ENCODE data around the gene PSMB11.

The PSMB11 gene

GRCh38 chr14:23043754-23044153 lies 1.7 kb downstream of the PSMB11 start:
- no peak for DNase-seq (ENCODE audit: low spot score)

DNA sequence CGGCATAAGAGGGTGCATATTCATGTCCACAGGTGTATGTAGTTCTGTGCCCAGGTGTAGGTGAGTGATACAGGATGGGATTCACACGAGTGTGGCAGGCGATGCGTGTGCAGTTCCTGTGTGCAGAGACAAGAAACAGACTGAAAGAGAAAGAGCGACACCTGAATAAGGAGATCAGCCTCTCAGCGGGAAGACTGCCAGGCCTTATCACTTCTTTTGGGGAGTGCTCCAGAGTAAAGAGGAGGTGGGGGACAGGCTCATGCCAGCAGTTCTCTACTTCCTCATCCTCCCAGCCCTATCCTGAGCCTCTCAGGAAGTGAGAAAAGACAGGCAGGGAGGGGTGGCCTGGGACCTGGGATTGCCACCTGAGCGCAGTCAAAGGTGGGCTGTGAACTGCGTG lies 2.8 kb downstream of the PSMB11 start:
- DNase-seq (ENCODE audit: low spot score), result no peak

DNA sequence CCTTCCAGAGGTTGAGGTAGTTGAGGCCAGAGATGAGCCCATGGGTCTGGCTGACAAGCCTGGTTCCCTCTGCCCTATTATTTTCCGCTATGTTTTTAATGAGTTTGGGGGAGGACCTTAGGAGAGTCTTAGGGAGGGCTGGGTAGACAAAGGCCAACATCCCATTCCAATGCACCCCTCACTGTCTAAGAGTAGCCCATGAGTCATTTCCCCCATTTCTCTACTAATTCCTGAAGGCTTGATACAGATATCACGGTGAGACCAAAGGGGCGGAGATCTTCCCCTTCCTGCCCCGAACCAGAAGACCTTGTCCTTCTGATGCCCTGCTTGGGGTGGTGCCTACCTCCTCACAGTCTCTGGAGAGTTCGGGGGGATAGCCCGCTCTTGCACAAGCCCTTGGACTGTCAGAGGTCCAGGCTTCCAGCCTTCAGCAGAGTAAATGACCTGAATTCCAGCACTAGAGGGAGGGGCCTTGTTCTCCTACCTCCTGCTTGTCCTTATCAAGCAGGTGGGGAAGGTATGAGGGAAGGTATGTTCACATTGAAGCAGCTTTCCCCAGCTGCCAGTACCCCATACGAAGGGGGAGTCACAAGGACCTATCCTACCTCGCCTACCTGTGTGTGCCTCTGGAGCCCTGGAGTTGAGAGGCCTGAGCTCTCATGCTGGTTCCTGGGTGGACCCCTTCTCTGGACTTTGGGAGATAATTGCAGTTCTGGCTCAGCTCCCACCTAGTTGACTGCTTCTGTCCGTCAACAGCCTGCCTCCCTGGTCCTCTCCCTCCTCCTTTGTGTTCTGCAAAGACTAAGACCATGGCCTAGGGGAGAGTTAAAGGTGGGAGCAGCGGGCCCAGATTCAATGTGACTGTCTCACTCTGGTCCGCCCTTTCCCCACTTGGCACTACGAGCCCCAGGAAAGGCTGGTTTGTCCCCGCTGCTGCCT lies 3.7 kb downstream of the PSMB11 start:
- DNase-seq (ENCODE audit: low spot score), result no peak

GRCh38 chr14:23047034-23047634 lies 5.1 kb downstream of the PSMB11 start:
- no peak for DNase-seq (ENCODE audit: low spot score)

- no peak for DNase-seq (ENCODE audit: low spot score)
These were observed 6.0 kb downstream of the PSMB11 start for GRCh38 chr14:23047751-23048693.

DNA sequence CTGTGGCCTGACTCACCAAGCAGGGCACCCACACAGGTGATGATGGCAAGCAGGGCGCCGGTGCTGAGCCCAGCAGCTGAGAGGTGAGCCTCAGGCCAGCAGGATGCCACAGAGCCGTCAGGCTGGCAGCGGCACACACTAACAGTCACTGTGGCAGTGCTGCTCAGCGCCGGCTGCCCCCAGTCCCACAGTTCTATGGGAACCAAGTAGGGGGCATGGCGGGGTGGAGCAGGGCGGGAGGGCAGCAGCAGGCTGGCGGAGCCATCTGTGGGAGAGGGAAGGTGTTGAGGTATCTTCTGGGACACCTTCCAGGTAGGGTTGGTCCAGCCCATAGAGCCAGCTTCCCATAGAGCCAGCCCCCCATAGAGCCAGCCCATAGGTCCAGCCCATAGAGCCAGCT lies 7.0 kb downstream of the PSMB11 start:
- no peak for DNase-seq (ENCODE audit: low spot score)

- DNase-seq (ENCODE audit: low spot score), result no peak
These were observed 9.4 kb downstream of the PSMB11 start for GRCh38 chr14:23051141-23052057.

DNA sequence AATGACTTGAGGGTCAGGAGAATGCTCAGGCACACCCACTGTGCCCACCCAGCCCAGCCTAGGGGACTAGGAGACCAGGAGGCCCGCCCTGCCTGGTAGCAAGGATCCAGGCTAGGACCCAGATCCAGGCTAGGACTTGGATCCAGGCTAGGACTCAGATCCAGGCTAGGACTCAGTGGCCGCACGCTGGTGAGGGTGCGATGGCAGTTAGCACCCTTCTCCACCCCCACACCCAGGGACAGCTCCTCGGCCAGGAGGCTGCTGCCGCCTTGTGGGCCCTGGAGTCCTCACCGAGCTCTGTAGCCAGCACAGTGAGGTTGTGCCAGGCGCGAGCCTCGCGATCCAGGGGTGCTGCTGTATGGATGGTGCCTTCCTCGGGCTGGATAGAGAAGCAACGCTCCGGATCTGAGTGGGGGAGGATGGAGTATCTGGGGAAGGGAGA lies 10.2 kb downstream of the PSMB11 start:
- no peak for DNase-seq (ENCODE audit: low spot score)

DNA sequence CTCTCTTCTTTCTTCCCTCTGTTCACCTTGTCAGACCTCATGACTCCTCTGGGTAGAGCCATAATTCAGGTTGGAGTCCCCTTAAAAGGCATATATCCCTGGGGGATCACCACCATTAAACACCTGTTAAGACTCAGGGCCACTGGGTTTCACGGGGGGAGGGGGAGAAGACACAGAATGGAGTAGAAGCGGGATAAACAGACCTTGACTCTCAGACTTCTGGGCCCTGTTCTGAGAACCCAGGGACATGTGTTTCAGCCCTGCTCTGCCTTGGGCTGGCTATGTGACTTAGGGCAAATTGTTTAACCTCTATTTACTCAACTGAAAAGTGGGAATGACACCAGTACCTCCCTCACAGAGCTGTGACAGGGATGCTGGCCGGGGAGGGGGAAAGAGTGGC lies 10.7 kb downstream of the PSMB11 start:
- no peak for DNase-seq (ENCODE audit: low spot score)

GRCh38 chr14:23053426-23053825 lies 11.4 kb downstream of the PSMB11 start:
- no peak for DNase-seq (ENCODE audit: low spot score)

GRCh38 chr14:23054000-23054811 lies 12.2 kb downstream of the PSMB11 start:
- peak; percentile 38 for DNase-seq (ENCODE audit: low spot score)

DNA sequence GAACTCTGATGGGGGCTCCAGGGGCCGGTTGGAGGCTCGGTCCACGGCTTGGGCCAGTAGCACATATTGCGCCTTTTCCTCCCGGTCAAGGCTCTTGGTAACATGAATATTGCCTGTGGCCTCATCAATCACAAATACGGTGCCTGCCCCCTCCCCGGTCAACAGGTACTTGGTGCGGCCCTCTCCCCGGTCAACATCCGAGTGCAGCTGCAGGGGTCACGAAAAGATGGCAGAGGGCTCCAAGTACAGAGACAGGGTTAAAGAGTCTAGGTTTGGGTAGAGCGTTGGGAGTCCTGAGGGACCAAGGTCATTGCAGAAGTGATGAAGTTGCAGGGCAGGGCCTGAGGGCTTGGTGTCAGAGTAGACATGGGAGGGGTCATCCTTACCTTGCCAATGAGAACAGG lies 13.1 kb downstream of the PSMB11 start:
- DNase-seq (ENCODE audit: low spot score), result no peak

GRCh38 chr14:23055621-23056144 lies 13.7 kb downstream of the PSMB11 start:
- no peak for DNase-seq (ENCODE audit: low spot score)

DNA sequence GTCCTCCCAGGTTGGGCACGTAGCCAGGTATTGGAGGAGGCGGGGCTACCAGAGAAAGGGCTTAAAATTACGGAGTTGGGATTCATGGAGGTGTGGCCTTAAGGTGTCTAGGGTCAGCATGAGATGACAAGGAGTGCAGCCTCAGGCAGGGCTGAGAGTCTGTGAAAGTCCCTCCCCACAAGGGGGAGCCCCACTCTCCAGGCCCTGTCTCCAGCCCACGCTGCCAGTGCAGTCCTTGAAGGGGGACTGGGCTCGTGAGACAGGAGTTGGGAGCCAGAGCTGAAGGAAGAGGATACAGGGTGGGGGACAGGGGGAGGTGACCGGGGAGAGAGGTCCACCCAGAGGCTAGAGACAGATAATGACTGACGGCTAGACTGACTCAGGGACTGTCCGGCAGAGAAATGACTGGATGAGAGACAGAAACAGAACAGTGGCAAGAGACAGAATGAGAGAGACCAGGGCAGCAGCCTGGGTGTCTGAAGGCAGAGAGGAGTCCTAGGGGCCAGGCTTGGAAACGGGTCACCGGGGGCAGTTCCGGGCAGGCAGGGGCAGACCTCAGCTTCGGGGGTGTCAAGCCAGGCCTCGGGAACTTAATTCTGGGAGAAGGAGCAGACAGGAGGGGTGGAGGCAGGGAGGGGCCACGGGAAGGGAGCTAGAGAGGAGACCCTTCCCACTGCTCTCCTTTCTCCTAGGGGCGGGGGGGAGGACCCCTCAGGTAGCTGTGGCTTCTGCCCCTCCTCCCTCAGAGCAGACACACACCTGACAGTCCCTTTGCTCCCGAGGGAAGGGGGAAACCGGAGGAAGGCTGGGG lies 14.3 kb downstream of the PSMB11 start:
- peak; percentile 86 for DNase-seq (ENCODE audit: low spot score)

DNA sequence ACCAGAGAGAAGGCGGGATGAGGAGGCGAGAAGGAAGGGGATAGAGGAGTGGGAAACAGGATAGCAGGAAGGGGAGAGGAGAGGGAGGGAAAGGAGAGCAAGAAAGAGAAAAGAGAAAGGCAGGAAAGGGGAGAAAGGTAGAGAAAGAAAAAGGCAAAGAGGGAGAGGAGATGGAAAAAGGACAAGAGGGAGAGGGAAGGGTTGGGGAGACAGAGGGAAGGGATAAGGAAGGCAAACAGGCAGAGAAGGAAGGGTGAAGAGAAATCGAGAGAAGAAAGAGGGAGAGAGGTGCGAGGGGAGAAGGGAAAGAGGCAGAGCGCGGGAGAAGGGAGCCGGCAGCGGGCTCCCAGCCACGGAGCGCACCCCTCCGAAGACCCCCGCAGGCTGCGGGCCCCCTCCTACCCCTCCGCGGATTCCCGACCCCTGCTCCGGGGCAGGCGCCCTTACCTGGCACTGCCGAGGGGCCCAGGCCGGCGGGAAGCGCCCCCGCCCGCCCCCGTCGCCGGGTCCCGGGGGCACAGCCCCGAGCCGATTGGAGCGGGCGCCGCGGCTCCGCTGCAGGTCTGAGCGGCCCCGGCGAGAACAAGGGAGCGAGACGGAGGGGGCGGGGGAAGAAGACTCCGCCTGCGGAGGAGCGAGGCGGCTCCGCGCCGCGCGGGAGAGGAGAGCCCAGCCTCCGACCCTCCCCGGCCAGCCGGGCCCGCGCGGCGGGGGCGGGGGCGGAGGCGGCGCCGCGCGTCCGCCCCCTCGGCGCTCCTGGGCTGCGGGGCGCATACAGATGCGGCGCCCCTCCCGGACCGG lies 15.1 kb downstream of the PSMB11 start, which contains the start of gene CDH24:
CDH24 (minus strand) TSS at position 565 of the 801 bp plus-strand sequence. CDS start 1,787 bp downstream, outside the sequence.
- peak; percentile 71 for DNase-seq (ENCODE audit: low spot score)

DNA sequence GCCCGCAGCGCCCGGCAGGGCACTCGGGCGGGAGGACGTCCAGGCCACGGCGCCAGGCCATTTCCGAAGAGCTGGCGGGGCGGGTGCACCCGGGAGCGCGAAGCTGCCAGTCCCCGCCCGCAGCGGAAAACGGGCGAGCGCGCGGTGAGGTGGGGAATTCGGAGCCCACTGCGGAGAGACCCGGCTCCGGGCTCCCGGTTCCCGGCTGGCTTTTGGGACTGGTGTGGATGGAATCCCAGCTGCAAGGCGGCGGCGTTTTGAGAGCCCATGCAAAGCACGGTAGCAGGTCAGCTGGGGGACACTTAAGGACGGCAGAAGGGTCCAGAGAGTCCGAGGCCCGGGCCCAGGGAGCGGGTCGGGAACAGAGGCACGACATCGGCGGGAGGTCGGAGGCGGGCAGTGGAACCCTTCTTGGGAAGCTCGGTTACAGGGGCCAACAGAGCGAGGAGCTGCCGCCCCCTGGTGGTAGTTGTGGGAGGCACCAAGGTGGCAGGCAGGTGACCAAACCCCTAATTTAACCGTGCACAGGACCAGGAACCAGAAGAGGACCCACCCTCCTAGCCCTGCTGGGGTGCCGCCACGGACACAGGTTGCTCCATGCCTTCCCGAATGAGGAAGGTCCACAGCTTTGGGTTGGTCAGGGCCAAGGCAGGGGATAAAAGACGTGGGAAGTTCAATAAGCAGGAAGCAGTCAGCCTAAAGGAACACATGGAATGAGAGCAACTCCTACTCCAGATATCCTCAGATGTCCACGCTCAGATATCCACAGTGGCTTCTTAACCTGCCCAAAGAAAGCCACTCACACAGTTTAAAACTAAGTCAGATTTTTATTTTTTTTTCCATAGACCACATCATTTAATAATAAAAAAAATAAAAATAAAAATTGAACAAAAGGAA lies 16.0 kb downstream of the PSMB11 start:
- DNase-seq (ENCODE audit: low spot score), result peak; percentile 90
